Tibial nerve (tissue), 4 donors: Measurements from ENCODE around the gene LDAH.

Source experiments
- EP300 ChIP-seq, 2 donors: sonication (generic); formaldehyde crosslinking; IDR thresholded peaks; one replicate each; pipeline ENCODE4 v1.6.1; 2017; ENCODE audit warnings: antibody characterized with exemption in 2 of 2, mild to moderate bottlenecking in 1 of 2
- POLR2A ChIP-seq, 2 donors: fragments of 450-650 bp; IDR thresholded peaks; one replicate each; pipeline ENCODE4 v1.6.1; 2017; ENCODE audit warnings: antibody characterized with exemption in 2 of 2, mild to moderate bottlenecking in 2 of 2, moderate library complexity in 2 of 2
- TF ChIP-seq, protein P1 (sequence below), 5 experiments: fragments of 200-600 bp in 3 of 5; fragments of 450-650 bp in 2 of 5; sonication (generic) in 3 of 5; IDR thresholded peaks; one replicate each; pipeline ENCODE4 v1.5.1; 2016 to 2019; ENCODE audit warnings: antibody characterized with exemption in 5 of 5, mild to moderate bottlenecking in 3 of 5, moderate library complexity in 2 of 5

DNA sequence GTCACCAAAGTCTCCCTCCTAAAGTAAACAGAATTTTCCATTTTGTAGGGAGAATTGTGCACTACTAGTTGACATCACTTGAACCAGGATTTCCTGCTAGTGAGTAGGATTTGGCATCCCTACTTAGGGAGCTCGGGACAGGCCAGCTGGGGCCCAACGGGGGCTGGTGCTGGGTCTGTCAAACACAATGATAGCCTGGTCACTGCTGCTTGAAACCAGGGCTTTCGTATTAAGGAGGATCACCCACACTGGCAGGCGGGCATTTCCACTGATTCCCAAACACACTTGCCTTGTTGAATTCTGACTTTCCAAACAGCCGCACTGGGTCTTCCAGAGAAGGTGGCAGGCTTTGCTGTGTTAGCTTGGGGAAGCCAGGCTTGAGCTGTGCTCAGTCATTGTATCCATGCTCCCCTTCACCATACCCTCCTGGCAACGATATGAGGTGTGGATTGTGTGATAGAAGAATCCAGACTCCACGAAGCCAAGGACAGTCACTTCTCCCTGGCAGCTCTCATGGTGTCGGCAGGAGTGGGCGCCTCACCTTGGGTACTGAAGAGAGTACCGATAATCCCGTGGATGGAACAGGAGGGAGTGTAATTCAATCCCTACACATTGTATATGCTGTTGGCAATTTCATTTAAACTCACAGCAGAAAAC is 148.5 kb downstream of the LDAH start:
- TF ChIP-seq, protein P1, sequence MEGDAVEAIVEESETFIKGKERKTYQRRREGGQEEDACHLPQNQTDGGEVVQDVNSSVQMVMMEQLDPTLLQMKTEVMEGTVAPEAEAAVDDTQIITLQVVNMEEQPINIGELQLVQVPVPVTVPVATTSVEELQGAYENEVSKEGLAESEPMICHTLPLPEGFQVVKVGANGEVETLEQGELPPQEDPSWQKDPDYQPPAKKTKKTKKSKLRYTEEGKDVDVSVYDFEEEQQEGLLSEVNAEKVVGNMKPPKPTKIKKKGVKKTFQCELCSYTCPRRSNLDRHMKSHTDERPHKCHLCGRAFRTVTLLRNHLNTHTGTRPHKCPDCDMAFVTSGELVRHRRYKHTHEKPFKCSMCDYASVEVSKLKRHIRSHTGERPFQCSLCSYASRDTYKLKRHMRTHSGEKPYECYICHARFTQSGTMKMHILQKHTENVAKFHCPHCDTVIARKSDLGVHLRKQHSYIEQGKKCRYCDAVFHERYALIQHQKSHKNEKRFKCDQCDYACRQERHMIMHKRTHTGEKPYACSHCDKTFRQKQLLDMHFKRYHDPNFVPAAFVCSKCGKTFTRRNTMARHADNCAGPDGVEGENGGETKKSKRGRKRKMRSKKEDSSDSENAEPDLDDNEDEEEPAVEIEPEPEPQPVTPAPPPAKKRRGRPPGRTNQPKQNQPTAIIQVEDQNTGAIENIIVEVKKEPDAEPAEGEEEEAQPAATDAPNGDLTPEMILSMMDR (IDR thresholded peaks at IDR 0.05) = no peak
- TF ChIP-seq POLR2A (IDR thresholded peaks at IDR 0.05) (no peak), EP300 (IDR thresholded peaks at IDR 0.05) (no peak)
